Loucy (cell line): ENCODE data around the gene CASP8.

Experiments used
- H2AFZ ChIP-seq: fragments of 200-600 bp; sonication (generic); 2 replicates; pipeline ENCODE4 v1.6.0; 2016; ENCODE audit warnings: antibody characterized with exemption, mild to moderate bottlenecking, low read length, moderate library complexity
- H3F3A ChIP-seq: fragments of 200-600 bp; 2 replicates; pipeline ENCODE4 v1.6.0; 2016; ENCODE audit warnings: antibody characterized with exemption, low read depth, mild to moderate bottlenecking
- H3K27me3 ChIP-seq: fragments of 200-600 bp; sonication (generic); 2 replicates; pipeline ENCODE4 v1.6.1; 2014; ENCODE audit warnings: low read length, mild to moderate bottlenecking; ENCODE audit not compliant: insufficient read depth, poor library complexity, severe bottlenecking
- H3K36me3 ChIP-seq: fragments of 200-600 bp; sonication (generic); 2 replicates; pipeline ENCODE4 v1.6.1; 2016; ENCODE audit warnings: low read length; ENCODE audit not compliant: insufficient read depth
- H3K4me1 ChIP-seq: fragments of 200-600 bp; sonication (generic); 2 replicates; pipeline ENCODE4 v1.5.1; 2014; ENCODE audit warnings: low read length, mild to moderate bottlenecking; ENCODE audit not compliant: insufficient read depth, poor library complexity, severe bottlenecking
- H3K4me2 ChIP-seq: fragments of 200-600 bp; sonication (generic); 2 replicates; pipeline ENCODE4 v1.6.0; 2014; ENCODE audit warnings: antibody characterized with exemption, low read length, low read depth, mild to moderate bottlenecking; ENCODE audit not compliant: poor library complexity, severe bottlenecking
- H3K4me3 ChIP-seq: fragments of 200-600 bp; sonication (generic); 2 replicates; pipeline ENCODE4 v1.5.1; 2014; ENCODE audit warnings: low read length, mild to moderate bottlenecking, mixed read lengths; ENCODE audit not compliant: poor library complexity, severe bottlenecking
- H3K79me2 ChIP-seq: fragments of 200-600 bp; sonication (generic); 2 replicates; pipeline ENCODE4 v1.6.1; 2014; ENCODE audit warnings: low read length; ENCODE audit not compliant: insufficient read depth
- H3K9ac ChIP-seq: fragments of 200-600 bp; sonication (generic); 2 replicates; pipeline ENCODE4 v1.6.0; 2014; ENCODE audit warnings: mild to moderate bottlenecking, low read depth, low read length, moderate library complexity; ENCODE audit not compliant: poor library complexity, severe bottlenecking
- H3K9me2 ChIP-seq: fragments of 200-600 bp; sonication (generic); replicated peaks from 2 replicates; pipeline ENCODE4 v1.6.1; 2016; ENCODE audit warnings: low read depth, low read length, mixed read lengths
- H3K9me3 ChIP-seq: fragments of 200-600 bp; sonication (generic); 2 replicates; pipeline ENCODE4 v1.6.1; 2014; ENCODE audit warnings: mild to moderate bottlenecking, antibody characterized with exemption, low read length, low read depth; ENCODE audit not compliant: insufficient read depth
- H4K20me1 ChIP-seq: fragments of 200-600 bp; sonication (generic); 2 replicates; pipeline ENCODE4 v1.6.0; 2014; ENCODE audit warnings: antibody characterized with exemption, low read length, mild to moderate bottlenecking; ENCODE audit not compliant: insufficient read depth, poor library complexity, severe bottlenecking
- CTCF ChIP-seq: fragments of 200-600 bp; sonication (generic); conservative IDR thresholded peaks from 2 replicates; pipeline ENCODE4 v1.5.1; 2014; ENCODE audit warnings: mild to moderate bottlenecking, antibody characterized with exemption, low read length
- EZH2phosphoT487 ChIP-seq: fragments of 200-600 bp; IDR thresholded peaks from 2 replicates; pipeline ENCODE4 v1.6.1; 2018; ENCODE audit warnings: antibody characterized with exemption, mild to moderate bottlenecking, moderate library complexity, borderline replicate concordance

Gene CASP8

GRCh38 chr2:201233812-201234662 lies 26.3 kb upstream of the CASP8 start:
- Histone ChIP-seq H3K9ac (peak overlapping the region; percentile 87), H3K79me2 (peaks cover 48% of the 10 kb centered on the region), H3K27me3 (no peaks in the 10 kb centered on the region), H3K4me3 (peak overlapping the region; percentile 96), H3K9me2 (no peaks in the 10 kb centered on the region), H3K36me3 (no peaks in the 10 kb centered on the region), H3K9me3 (no peaks in the 10 kb centered on the region), H2AFZ (peak overlapping the region; percentile 25), H3K4me2 (peak overlapping the region; percentile 82), H3F3A (no peaks in the 10 kb centered on the region), H4K20me1 (peaks cover 26% of the 10 kb centered on the region), H3K4me1 (peaks cover 44% of the 10 kb centered on the region)
- TF ChIP-seq EZH2phosphoT487: no peak
- TF ChIP-seq CTCF: no peak

GRCh38 chr2:201234663-201235135 lies 25.6 kb upstream of the CASP8 start:
- H3K79me2 ChIP-seq: peaks cover 52% of the 10 kb centered on the region
- peak overlapping the region; percentile 96 for H3K4me3 ChIP-seq

More at GRCh38 chr2:201234663-201235135, 25.6 kb upstream of the CASP8 start:
- H4K20me1 ChIP-seq: peaks cover 26% of the 10 kb centered on the region
- H3F3A ChIP-seq: no peaks in the 10 kb centered on the region
- no peaks in the 10 kb centered on the region for H3K36me3 ChIP-seq
- no peaks in the 10 kb centered on the region for H3K27me3 ChIP-seq
- no peak overlapping the region for H2AFZ ChIP-seq
- peaks cover 44% of the 10 kb centered on the region for H3K4me1 ChIP-seq
- no peak for TF ChIP-seq EZH2phosphoT487
- no peak for TF ChIP-seq CTCF
- H3K9me2 ChIP-seq: no peaks in the 10 kb centered on the region
- no peaks in the 10 kb centered on the region for H3K9me3 ChIP-seq
- peak overlapping the region; percentile 87 for H3K9ac ChIP-seq
- peak overlapping the region; percentile 82 for H3K4me2 ChIP-seq
